ENCODE measurements around the gene CPA2. TPM values are rescaled to one million over a fixed set of nuclear protein-coding genes. Genes with fewer than 3 reads are reported as not detected.
A peak's percentile ranks its signal among the peaks of the same experiment; 100 is the strongest.

The CPA2 gene
- total and polyA plus RNA-seq, 2 donors (not counting 1 experiment from before 2014, with no cell fraction given) = 0.06 TPM; not detected in 1

GRCh38 chr7:130270947-130271800 is 4.5 kb downstream of the CPA2 start:
- Histone ChIP-seq H3K79me2 (ENCODE audit: control insufficient read depth, insufficient read depth, low read length) (no peaks in the 10 kb centered on the region), H3K4me3 (replicated peaks in 1 of 4; ENCODE audit: control extremely low read depth in 1 of 4, insufficient read depth in 1 of 4, low read depth in 3 of 4, low read length in 4 of 4) (no peak overlapping the region), H3K36me3 (ENCODE audit: control insufficient read depth, insufficient read depth, low read length) (no peaks in the 10 kb centered on the region), H3K9ac (ENCODE audit: insufficient read depth, low read length) (no peak overlapping the region), H3K4me2 (ENCODE audit: extremely low read depth, insufficient read depth, low read length) (no peak overlapping the region), H4K20me1 (ENCODE audit: control insufficient read depth, extremely low read depth, insufficient read depth, low read length) (no peaks in the 10 kb centered on the region), H3K27me3 (ENCODE audit: control insufficient read depth, insufficient read depth, low read length) (no peaks in the 10 kb centered on the region), H3K27ac (ENCODE audit: insufficient read depth, low read length) (no peak overlapping the region), H3K4me1 (ENCODE audit: control insufficient read depth, extremely low read depth, insufficient read depth, low read length) (peaks cover 5% of the 10 kb centered on the region), H2AFZ (ENCODE audit: low read length) (peak overlapping the region; percentile 59), H3K9me3 (ENCODE audit: control insufficient read depth, insufficient read depth, low read depth, low read length) (no peaks in the 10 kb centered on the region)
- TF ChIP-seq EZH2 (IDR thresholded peaks at IDR 0.05; ENCODE audit: low read length, missing control alignments) (no peak), CTCF (conservative IDR thresholded peaks at IDR 0.05 in 1 of 2, IDR thresholded peaks at IDR 0.05 in 1 of 2; ENCODE audit: low read depth in 1 of 2, low read length in 2 of 2) (no peak)
- no peak for DNase-seq (ENCODE audit: low read depth in 2 of 2)

DNA sequence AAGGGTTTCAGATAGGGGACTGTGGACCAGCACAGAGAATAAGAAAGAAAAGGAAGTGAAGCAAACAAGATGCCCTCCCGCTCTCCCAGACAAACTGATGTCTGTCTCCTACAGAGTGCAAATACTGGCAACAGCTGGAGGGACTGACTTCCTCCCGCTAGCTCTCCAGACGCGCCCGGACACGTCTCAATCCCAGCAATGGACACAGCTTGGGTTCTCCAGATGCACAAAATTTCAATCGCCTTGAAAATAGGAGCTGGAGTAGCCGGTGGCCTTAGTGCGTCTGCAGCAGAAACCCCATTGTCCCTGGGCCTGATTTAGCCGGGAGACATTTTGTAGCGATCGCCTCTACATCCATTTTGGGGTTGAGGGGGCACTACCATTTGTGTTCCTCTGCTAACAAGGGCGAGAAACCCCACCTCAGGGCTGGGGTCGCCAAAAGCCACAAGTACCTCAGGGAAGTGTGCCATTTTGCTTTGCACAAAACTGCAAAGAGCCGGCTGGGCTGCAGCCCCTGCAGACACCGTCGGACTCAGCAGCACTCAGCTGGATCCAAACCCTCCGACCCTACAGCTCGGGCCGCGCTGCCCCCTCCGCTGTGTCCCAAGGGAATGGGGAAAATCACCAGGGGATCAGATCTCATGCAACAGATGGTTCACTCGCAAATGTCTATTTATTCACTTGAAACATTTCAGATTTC is 5.9 kb downstream of the CPA2 start:
- Histone ChIP-seq H3K36me3 (ENCODE audit: control insufficient read depth, insufficient read depth, low read length) (no peaks in the 10 kb centered on the region), H3K9me3 (ENCODE audit: control insufficient read depth, insufficient read depth, low read depth, low read length) (no peaks in the 10 kb centered on the region), H4K20me1 (ENCODE audit: control insufficient read depth, extremely low read depth, insufficient read depth, low read length) (no peaks in the 10 kb centered on the region), H3K27me3 (ENCODE audit: control insufficient read depth, insufficient read depth, low read length) (no peaks in the 10 kb centered on the region), H3K4me3 (replicated peaks in 1 of 4; ENCODE audit: control extremely low read depth in 1 of 4, insufficient read depth in 1 of 4, low read depth in 3 of 4, low read length in 4 of 4) (peak overlapping the region in 2 of 4 experiments; percentile 15 to 39), H3K27ac (ENCODE audit: insufficient read depth, low read length) (no peak overlapping the region), H3K4me1 (ENCODE audit: control insufficient read depth, extremely low read depth, insufficient read depth, low read length) (peaks cover 8% of the 10 kb centered on the region), H3K79me2 (ENCODE audit: control insufficient read depth, insufficient read depth, low read length) (no peaks in the 10 kb centered on the region), H3K4me2 (ENCODE audit: extremely low read depth, insufficient read depth, low read length) (peak overlapping the region; percentile 67), H3K9ac (ENCODE audit: insufficient read depth, low read length) (no peak overlapping the region), H2AFZ (ENCODE audit: low read length) (peak overlapping the region; percentile 39)
- TF ChIP-seq CTCF (conservative IDR thresholded peaks at IDR 0.05 in 1 of 2, IDR thresholded peaks at IDR 0.05 in 1 of 2; ENCODE audit: low read depth in 1 of 2, low read length in 2 of 2) = no peak
- no peak for TF ChIP-seq EZH2 (IDR thresholded peaks at IDR 0.05; ENCODE audit: low read length, missing control alignments)
- DNase-seq (ENCODE audit: low read depth in 2 of 2) = no peak
